ENCODE results near the gene CDH15. TPM values are rescaled to one million over a fixed set of nuclear protein-coding genes. Genes with fewer than 3 reads are reported as not detected.

The CDH15 gene
- total RNA-seq, 1 experiment from 2014 or later, result 0.46 TPM

DNA sequence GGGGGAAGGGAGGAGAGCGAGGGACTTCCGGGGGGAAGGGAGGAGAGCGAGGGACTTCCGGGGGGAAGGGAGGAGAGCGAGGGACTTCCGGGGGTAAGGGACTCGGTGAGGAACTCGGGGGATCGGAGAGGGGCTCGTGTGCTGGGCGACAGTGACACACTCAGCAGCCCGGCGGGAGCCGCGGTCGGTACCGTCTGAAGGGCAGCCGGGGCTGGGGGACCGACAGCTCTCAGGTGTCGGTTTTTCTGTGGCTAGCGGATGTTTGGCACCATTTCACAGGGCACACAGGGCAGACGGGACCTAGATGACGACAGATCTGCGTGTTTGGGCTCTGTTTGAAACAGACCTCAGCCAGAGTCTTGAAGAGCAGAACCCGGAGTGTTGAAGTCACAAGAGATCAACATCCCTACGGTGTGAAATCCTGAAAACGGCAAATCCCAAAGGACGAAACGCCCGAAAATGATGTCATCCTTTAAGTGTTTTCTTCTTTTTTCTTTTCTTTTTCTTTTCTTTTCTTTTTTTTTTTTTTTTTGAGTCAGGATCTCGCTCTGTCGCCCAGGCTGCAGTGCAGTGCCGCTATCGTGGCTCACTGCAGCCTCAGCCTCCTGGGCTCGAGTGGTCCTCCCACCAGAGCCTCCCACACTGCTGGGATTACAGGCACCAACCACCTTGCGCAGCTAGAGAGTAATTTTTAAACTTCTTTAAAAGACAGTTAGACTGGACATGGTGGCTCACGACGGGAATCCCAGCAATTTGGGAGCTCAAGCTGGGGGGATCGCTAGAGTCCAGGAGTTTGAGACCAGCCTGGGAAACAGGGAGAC, 69.8 kb downstream of the CDH15 start (continued):
- TF ChIP-seq, protein P1, sequence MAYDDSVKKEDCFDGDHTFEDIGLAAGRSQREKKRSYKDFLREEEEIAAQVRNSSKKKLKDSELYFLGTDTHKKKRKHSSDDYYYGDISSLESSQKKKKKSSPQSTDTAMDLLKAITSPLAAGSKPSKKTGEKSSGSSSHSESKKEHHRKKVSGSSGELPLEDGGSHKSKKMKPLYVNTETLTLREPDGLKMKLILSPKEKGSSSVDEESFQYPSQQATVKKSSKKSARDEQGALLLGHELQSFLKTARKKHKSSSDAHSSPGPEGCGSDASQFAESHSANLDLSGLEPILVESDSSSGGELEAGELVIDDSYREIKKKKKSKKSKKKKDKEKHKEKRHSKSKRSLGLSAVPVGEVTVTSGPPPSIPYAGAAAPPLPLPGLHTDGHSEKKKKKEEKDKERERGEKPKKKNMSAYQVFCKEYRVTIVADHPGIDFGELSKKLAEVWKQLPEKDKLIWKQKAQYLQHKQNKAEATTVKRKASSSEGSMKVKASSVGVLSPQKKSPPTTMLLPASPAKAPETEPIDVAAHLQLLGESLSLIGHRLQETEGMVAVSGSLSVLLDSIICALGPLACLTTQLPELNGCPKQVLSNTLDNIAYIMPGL (CRISPR knock-in tag; IDR thresholded peaks at IDR 0.05), result no peak
- 0 out of 2 replicates have a peak, but pooled peaks have one; percentile 12 for TF ChIP-seq ZNF263 (CRISPR knock-in tag; IDR thresholded peaks at IDR 0.05; ENCODE audit: low read depth)
- TF ChIP-seq ZNF317 (CRISPR knock-in tag; IDR thresholded peaks at IDR 0.05; ENCODE audit: borderline replicate concordance, low read depth), result no peak
- no peak for TF ChIP-seq GTF2I (CRISPR knock-in tag; conservative IDR thresholded peaks at IDR 0.05)
- TF ChIP-seq, protein P2, sequence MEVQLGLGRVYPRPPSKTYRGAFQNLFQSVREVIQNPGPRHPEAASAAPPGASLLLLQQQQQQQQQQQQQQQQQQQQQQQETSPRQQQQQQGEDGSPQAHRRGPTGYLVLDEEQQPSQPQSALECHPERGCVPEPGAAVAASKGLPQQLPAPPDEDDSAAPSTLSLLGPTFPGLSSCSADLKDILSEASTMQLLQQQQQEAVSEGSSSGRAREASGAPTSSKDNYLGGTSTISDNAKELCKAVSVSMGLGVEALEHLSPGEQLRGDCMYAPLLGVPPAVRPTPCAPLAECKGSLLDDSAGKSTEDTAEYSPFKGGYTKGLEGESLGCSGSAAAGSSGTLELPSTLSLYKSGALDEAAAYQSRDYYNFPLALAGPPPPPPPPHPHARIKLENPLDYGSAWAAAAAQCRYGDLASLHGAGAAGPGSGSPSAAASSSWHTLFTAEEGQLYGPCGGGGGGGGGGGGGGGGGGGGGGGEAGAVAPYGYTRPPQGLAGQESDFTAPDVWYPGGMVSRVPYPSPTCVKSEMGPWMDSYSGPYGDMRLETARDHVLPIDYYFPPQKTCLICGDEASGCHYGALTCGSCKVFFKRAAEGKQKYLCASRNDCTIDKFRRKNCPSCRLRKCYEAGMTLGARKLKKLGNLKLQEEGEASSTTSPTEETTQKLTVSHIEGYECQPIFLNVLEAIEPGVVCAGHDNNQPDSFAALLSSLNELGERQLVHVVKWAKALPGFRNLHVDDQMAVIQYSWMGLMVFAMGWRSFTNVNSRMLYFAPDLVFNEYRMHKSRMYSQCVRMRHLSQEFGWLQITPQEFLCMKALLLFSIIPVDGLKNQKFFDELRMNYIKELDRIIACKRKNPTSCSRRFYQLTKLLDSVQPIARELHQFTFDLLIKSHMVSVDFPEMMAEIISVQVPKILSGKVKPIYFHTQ (CRISPR knock-in tag; IDR thresholded peaks at IDR 0.05), result no peak
- TF ChIP-seq EMX1 (CRISPR knock-in tag; IDR thresholded peaks at IDR 0.05), result no peak
- no peak for TF ChIP-seq MXD4 (CRISPR knock-in tag; IDR thresholded peaks at IDR 0.05; ENCODE audit: borderline replicate concordance)
- TF ChIP-seq, protein P3, sequence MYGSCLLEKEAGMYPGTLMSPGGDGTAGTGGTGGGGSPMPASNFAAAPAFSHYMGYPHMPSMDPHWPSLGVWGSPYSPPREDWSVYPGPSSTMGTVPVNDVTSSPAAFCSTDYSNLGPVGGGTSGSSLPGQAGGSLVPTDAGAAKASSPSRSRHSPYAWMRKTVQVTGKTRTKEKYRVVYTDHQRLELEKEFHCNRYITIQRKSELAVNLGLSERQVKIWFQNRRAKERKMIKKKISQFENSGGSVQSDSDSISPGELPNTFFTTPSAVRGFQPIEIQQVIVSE (CRISPR knock-in tag; IDR thresholded peaks at IDR 0.05; ENCODE audit: borderline replicate concordance), result no peak
- no peak for TF ChIP-seq ZNF232 (CRISPR knock-in tag; IDR thresholded peaks at IDR 0.05)
- TF ChIP-seq HMGA2 (CRISPR knock-in tag; IDR thresholded peaks at IDR 0.05), result no peak
- no peak for TF ChIP-seq CREM (CRISPR knock-in tag; IDR thresholded peaks at IDR 0.05)
- no peak for TF ChIP-seq GRHL2 (CRISPR knock-in tag; IDR thresholded peaks at IDR 0.05; ENCODE audit: insufficient replicate concordance, severe bottlenecking)
- TF ChIP-seq, protein P4, sequence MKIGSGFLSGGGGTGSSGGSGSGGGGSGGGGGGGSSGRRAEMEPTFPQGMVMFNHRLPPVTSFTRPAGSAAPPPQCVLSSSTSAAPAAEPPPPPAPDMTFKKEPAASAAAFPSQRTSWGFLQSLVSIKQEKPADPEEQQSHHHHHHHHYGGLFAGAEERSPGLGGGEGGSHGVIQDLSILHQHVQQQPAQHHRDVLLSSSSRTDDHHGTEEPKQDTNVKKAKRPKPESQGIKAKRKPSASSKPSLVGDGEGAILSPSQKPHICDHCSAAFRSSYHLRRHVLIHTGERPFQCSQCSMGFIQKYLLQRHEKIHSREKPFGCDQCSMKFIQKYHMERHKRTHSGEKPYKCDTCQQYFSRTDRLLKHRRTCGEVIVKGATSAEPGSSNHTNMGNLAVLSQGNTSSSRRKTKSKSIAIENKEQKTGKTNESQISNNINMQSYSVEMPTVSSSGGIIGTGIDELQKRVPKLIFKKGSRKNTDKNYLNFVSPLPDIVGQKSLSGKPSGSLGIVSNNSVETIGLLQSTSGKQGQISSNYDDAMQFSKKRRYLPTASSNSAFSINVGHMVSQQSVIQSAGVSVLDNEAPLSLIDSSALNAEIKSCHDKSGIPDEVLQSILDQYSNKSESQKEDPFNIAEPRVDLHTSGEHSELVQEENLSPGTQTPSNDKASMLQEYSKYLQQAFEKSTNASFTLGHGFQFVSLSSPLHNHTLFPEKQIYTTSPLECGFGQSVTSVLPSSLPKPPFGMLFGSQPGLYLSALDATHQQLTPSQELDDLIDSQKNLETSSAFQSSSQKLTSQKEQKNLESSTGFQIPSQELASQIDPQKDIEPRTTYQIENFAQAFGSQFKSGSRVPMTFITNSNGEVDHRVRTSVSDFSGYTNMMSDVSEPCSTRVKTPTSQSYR (CRISPR knock-in tag; IDR thresholded peaks at IDR 0.05), result no peak
- TF ChIP-seq, protein P5, sequence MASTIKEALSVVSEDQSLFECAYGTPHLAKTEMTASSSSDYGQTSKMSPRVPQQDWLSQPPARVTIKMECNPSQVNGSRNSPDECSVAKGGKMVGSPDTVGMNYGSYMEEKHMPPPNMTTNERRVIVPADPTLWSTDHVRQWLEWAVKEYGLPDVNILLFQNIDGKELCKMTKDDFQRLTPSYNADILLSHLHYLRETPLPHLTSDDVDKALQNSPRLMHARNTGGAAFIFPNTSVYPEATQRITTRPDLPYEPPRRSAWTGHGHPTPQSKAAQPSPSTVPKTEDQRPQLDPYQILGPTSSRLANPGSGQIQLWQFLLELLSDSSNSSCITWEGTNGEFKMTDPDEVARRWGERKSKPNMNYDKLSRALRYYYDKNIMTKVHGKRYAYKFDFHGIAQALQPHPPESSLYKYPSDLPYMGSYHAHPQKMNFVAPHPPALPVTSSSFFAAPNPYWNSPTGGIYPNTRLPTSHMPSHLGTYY (CRISPR knock-in tag; IDR thresholded peaks at IDR 0.05), result no peak
- TF ChIP-seq, protein P6, sequence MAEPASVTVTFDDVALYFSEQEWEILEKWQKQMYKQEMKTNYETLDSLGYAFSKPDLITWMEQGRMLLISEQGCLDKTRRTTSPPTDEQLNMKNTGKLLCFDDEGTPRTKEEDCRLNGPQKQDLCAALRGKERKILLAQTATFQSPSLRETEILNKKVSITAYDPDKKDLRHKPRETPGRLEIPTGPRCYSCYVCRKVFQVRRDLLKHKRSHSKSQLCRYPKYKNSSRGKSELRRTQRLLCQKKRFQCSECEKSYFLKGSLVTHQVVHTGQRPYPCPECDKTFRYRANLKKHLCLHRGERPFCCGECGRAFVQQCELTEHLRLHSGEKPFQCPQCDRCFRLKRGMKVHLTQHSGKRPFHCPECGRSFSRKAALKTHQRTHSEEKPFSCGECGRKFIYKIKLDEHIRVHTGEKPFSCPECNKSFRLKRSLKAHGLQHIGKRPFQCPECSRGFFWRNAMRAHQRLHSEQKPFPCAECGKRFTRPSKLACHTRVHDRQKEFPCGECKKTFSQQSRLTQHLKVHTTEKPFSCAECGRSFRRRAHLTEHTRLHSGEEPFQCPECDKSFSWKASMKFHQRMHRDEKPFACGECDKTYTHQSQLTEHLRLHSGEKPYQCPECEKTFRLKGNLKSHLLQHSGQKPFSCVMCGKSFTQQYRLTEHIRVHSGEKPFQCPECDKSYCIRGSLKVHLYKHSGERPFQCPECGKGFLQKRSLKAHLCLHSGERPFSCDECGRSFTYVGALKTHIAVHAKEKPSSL (CRISPR knock-in tag; conservative IDR thresholded peaks at IDR 0.05), result no peak
- TF ChIP-seq NR2C2 (CRISPR knock-in tag; IDR thresholded peaks at IDR 0.05), result no peak
- TF ChIP-seq, protein P7, sequence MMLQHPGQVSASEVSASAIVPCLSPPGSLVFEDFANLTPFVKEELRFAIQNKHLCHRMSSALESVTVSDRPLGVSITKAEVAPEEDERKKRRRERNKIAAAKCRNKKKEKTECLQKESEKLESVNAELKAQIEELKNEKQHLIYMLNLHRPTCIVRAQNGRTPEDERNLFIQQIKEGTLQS (CRISPR knock-in tag; conservative IDR thresholded peaks at IDR 0.05), result no peak
- TF ChIP-seq SP1 (CRISPR knock-in tag; conservative IDR thresholded peaks at IDR 0.05), result 0 out of 2 replicates have a peak, but pooled peaks have one; percentile 5
- TF ChIP-seq TP53 (CRISPR knock-in tag; IDR thresholded peaks at IDR 0.05), result no peak
- TF ChIP-seq ZBTB21 (CRISPR knock-in tag; IDR thresholded peaks at IDR 0.05; ENCODE audit: borderline replicate concordance), result no peak
- TF ChIP-seq, protein P8, sequence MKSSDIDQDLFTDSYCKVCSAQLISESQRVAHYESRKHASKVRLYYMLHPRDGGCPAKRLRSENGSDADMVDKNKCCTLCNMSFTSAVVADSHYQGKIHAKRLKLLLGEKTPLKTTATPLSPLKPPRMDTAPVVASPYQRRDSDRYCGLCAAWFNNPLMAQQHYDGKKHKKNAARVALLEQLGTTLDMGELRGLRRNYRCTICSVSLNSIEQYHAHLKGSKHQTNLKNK (CRISPR knock-in tag; IDR thresholded peaks at IDR 0.05), result no peak; the same call in 1 of the 2 replicates
- TF ChIP-seq NFYB (CRISPR knock-in tag; conservative IDR thresholded peaks at IDR 0.05; ENCODE audit: low read depth), result no peak
- TF ChIP-seq, protein P9, sequence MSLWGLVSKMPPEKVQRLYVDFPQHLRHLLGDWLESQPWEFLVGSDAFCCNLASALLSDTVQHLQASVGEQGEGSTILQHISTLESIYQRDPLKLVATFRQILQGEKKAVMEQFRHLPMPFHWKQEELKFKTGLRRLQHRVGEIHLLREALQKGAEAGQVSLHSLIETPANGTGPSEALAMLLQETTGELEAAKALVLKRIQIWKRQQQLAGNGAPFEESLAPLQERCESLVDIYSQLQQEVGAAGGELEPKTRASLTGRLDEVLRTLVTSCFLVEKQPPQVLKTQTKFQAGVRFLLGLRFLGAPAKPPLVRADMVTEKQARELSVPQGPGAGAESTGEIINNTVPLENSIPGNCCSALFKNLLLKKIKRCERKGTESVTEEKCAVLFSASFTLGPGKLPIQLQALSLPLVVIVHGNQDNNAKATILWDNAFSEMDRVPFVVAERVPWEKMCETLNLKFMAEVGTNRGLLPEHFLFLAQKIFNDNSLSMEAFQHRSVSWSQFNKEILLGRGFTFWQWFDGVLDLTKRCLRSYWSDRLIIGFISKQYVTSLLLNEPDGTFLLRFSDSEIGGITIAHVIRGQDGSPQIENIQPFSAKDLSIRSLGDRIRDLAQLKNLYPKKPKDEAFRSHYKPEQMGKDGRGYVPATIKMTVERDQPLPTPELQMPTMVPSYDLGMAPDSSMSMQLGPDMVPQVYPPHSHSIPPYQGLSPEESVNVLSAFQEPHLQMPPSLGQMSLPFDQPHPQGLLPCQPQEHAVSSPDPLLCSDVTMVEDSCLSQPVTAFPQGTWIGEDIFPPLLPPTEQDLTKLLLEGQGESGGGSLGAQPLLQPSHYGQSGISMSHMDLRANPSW (CRISPR knock-in tag; conservative IDR thresholded peaks at IDR 0.05; ENCODE audit: low read depth), result no peak

All from WTC11 (cell line).